Colonic mucosa (tissue), 4 donors: ENCODE measurements around the gene OR1J1. TPM values are rescaled to one million over a fixed set of nuclear protein-coding genes. Genes with fewer than 3 reads are reported as not detected.

ENCODE experiments used
- DNase-seq: peaks from one replicate; pipeline ENCODE4 v3.0.0-alpha.2; 2020
- H3K27ac ChIP-seq: fragments of 200-600 bp; one replicate; pipeline ENCODE4 v1.8.0; 2021
- H3K27me3 ChIP-seq: fragments of 200-600 bp; one replicate; pipeline ENCODE4 v1.8.0; 2021
- H3K36me3 ChIP-seq: fragments of 200-600 bp; one replicate; pipeline ENCODE4 v1.8.0; 2021
- H3K4me1 ChIP-seq: fragments of 200-600 bp; one replicate; pipeline ENCODE4 v1.8.0; 2021; ENCODE audit warnings: mild to moderate bottlenecking
- H3K4me3 ChIP-seq: fragments of 200-600 bp; one replicate; pipeline ENCODE4 v1.8.0; 2021
- H3K9ac ChIP-seq, 2 donors: one replicate each; pipeline ENCODE4 v1.7.0; 2013; ENCODE audit warnings: control low read depth in 2 of 2, low read depth in 2 of 2, low read length in 2 of 2
- H3K9me3 ChIP-seq: fragments of 200-600 bp; one replicate; pipeline ENCODE4 v1.8.0; 2021
- CTCF ChIP-seq: fragments of 200-600 bp; IDR thresholded peaks from one replicate; pipeline ENCODE4 v1.8.0; 2022; ENCODE audit warnings: antibody characterized with exemption, mild to moderate bottlenecking
- intact Hi-C: fragments of 100-400 bp; cut with DNase I; formaldehyde crosslinking; loops from one replicate; pipeline ENCODE4 v1.14.1; 2022
- total RNA-seq, 2 donors: library from RNA; stranded (reverse); fragmentation: NEBNext Ultra II Directional in 1 of 2; extraction: Animal tissue kit (Norgen Biotek cat#: 25700) in 1 of 2; gene quantifications; one replicate each; pipeline ENCODE4 v1.2.1, GENCODE V29; 2021
- donor health status: healthy.
- donor health status: DM: no; HTN: no; CAD: no.
- donor health status: DM: no; HTN: no; CAD: no.

Gene OR1J1
- total RNA-seq, 2 donors from 2014 or later, result not detected

GRCh38 chr9:122475717-122476116 lies 2.0 kb downstream of the OR1J1 start:
- Histone ChIP-seq H3K9ac (no peak overlapping the region), H3K36me3 (no peaks in the 10 kb centered on the region), H3K9me3 (no peaks in the 10 kb centered on the region), H3K27ac (no peak overlapping the region), H3K27me3 (no peaks in the 10 kb centered on the region), H3K4me1 (no peaks in the 10 kb centered on the region), H3K4me3 (no peak overlapping the region)
- intact Hi-C loops, result no loop called here
- no peak for TF ChIP-seq CTCF
- DNase-seq, result no peak

- Histone ChIP-seq H3K4me1 (no peaks in the 10 kb centered on the region), H3K9ac (no peak overlapping the region), H3K27me3 (no peaks in the 10 kb centered on the region), H3K4me3 (no peak overlapping the region), H3K9me3 (no peaks in the 10 kb centered on the region), H3K36me3 (no peaks in the 10 kb centered on the region), H3K27ac (no peak overlapping the region)
- TF ChIP-seq CTCF, result no peak
- intact Hi-C loops, result no loop called here
- DNase-seq, result no peak
Observed at GRCh38 chr9:122474561-122474960, 3.2 kb downstream of the OR1J1 start.

GRCh38 chr9:122468735-122469134 lies 9.0 kb downstream of the OR1J1 start:
- no peak overlapping the region for H3K4me3 ChIP-seq
- no peaks in the 10 kb centered on the region for H3K9me3 ChIP-seq
- no peak for TF ChIP-seq CTCF
- no peak overlapping the region for H3K9ac ChIP-seq
- intact Hi-C loops, result no loop called here
- H3K4me1 ChIP-seq, result no peaks in the 10 kb centered on the region
- H3K27me3 ChIP-seq, result no peaks in the 10 kb centered on the region
- no peaks in the 10 kb centered on the region for H3K36me3 ChIP-seq
- no peak for DNase-seq
- no peak overlapping the region for H3K27ac ChIP-seq

- H3K9me3 ChIP-seq, result no peaks in the 10 kb centered on the region
- TF ChIP-seq CTCF, result no peak
- no peaks in the 10 kb centered on the region for H3K4me1 ChIP-seq
- H3K36me3 ChIP-seq, result no peaks in the 10 kb centered on the region
- no peak overlapping the region for H3K4me3 ChIP-seq
- intact Hi-C loops, result no loop called here
- no peaks in the 10 kb centered on the region for H3K27me3 ChIP-seq
- no peak overlapping the region for H3K9ac ChIP-seq
- H3K27ac ChIP-seq, result no peak overlapping the region
- no peak for DNase-seq
Observed at GRCh38 chr9:122466456-122466855, 11.3 kb downstream of the OR1J1 start.

GRCh38 chr9:122464633-122465567 lies 12.8 kb downstream of the OR1J1 start:
- H3K4me1 ChIP-seq, result no peaks in the 10 kb centered on the region
- H3K4me3 ChIP-seq, result peak overlapping the region; percentile 30
- peak overlapping the region; percentile 8 to 15 for H3K9ac ChIP-seq
- no peaks in the 10 kb centered on the region for H3K27me3 ChIP-seq
- no peaks in the 10 kb centered on the region for H3K9me3 ChIP-seq
- peak; percentile 81 for DNase-seq
- intact Hi-C loops, result loop anchor here (2.0 kb wide), 1 partner anchor 346 kb away; no protein-coding TSS in a partner anchor
- no peaks in the 10 kb centered on the region for H3K36me3 ChIP-seq
- peak; percentile 77 for TF ChIP-seq CTCF
- H3K27ac ChIP-seq, result peak overlapping the region; percentile 49
